GM12892 (cell line): ENCODE results near the gene FZR1.

ENCODE experiments used
- POLR2A ChIP-seq: IDR thresholded peaks from 2 replicates; pipeline ENCODE4 v1.6.1; 2011; ENCODE audit warnings: low read depth, low read length, control low read depth
- POLR2AphosphoS5 ChIP-seq: IDR thresholded peaks from 2 replicates; pipeline ENCODE4 v1.6.1; 2011; ENCODE audit warnings: low read depth, low read length, control low read depth
- TAF1 ChIP-seq: IDR thresholded peaks from 2 replicates; pipeline ENCODE4 v1.6.1; 2011; ENCODE audit warnings: low read depth, mild to moderate bottlenecking, control low read depth, low read length, borderline replicate concordance

DNA sequence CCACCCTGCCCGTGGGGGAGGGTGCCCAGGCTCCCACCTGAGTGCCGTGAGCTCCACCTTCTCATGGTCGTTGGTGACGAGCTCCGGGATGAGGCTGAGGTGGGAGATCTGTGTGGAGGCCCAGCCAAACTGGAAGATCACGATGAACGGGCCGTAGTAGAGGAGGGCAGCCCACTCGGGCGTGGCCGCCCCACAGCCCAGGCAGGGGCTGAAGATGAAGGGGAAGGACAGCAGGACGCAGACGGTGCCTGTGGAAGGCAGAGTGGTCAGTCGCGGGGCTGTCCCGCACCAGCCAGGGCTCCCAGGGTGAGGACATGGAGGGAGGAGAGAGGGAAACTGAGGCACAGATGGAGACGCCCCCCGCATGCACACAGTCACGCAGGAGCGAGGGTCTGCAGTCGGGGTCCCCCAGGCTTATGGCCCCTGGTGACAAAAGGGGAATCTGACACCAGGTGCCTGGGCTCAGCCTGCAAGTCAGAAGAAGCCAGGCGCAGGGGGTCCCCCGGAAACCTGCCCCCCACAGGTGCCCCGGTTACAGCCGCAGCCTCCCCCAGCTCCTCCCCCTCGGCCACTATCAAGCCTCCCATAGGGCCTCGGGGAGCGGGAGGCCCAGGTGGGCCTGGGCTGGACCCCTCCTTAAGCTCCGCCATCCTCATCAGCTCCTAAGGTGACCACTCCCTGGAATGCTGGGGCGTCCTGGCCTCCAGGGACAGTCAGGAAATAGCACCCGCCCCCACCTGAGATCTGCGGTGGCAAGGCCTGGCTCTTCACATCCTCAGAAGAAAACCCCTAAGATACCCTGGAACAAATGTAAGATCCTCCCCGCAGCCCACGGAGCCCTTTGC lies 45.1 kb downstream of the FZR1 start:
- TF ChIP-seq POLR2A: no peak
- no peak for TF ChIP-seq POLR2AphosphoS5
- TF ChIP-seq TAF1: no peak
